ENCODE measurements around the gene LRPAP1.
"Not testable (repeated sequence)": the region's sequence is repeated elsewhere in the genome, so short reads cannot be mapped to it uniquely, and the experiment has no call there.

LRPAP1 gene

GRCh38 chr4:3470244-3471097 lies 61.8 kb downstream of the LRPAP1 start:
- no peak for DNase-seq

- peak in 1 of 5 donors; percentile 9 for DNase-seq
Measured at GRCh38 chr4:3469386-3470243, 62.6 kb downstream of the LRPAP1 start.

- no peak for DNase-seq
Measured at GRCh38 chr4:3468804-3469203, 63.4 kb downstream of the LRPAP1 start.

- DNase-seq, result no peak
Measured at GRCh38 chr4:3468154-3468553, 64.1 kb downstream of the LRPAP1 start.

GRCh38 chr4:3467601-3468031 lies 64.6 kb downstream of the LRPAP1 start:
- DNase-seq, result peak in 1 of 5 donors; percentile 3

- DNase-seq, result peak in 1 of 5 donors; percentile 3
Measured at GRCh38 chr4:3466691-3467600, 65.3 kb downstream of the LRPAP1 start.

- peak in 1 of 5 donors; percentile 4 for DNase-seq
Measured at GRCh38 chr4:3465698-3466671, 66.2 kb downstream of the LRPAP1 start.

GRCh38 chr4:3464911-3465697 lies 67.1 kb downstream of the LRPAP1 start:
- DNase-seq, result no peak

GRCh38 chr4:3464349-3464905 lies 67.8 kb downstream of the LRPAP1 start:
- DNase-seq, result no peak

GRCh38 chr4:3463556-3464348 lies 68.5 kb downstream of the LRPAP1 start:
- DNase-seq, result no peak

- no peak for DNase-seq
Measured at GRCh38 chr4:3462790-3463415, 69.3 kb downstream of the LRPAP1 start, which contains the start of gene DOK7. Gene DOK7, plus strand, starts transcription at chr4:3463306. Its CDS starts 70 bp downstream, at chr4:3463376.

GRCh38 chr4:3462321-3462789 lies 69.9 kb downstream of the LRPAP1 start:
- DNase-seq, result no peak

GRCh38 chr4:3461515-3462291 lies 70.5 kb downstream of the LRPAP1 start:
- no peak for DNase-seq

- DNase-seq, result no peak
Measured at GRCh38 chr4:3460926-3461325, 71.3 kb downstream of the LRPAP1 start.

- DNase-seq, result not testable (repeated sequence)
Measured at GRCh38 chr4:3459156-3459555, 73.1 kb downstream of the LRPAP1 start.

- no peak for DNase-seq
Measured at GRCh38 chr4:3458371-3458770, 73.9 kb downstream of the LRPAP1 start.

GRCh38 chr4:3455596-3455995 lies 76.6 kb downstream of the LRPAP1 start:
- not testable (repeated sequence) for DNase-seq
